H9 (cell line): ENCODE results near the gene ADARB2. TPM values are rescaled to one million over a fixed set of nuclear protein-coding genes. Genes with fewer than 3 reads are reported as not detected.

Source experiments
- DNase-seq: peaks from one replicate; pipeline ENCODE4 v3.0.0-alpha.2; 2017
- H2AFZ ChIP-seq: one replicate; pipeline ENCODE4 v1.6.1; 2013; ENCODE audit warnings: mild to moderate bottlenecking, low read length, control low read depth, moderate library complexity
- H2AK5ac ChIP-seq: 2 replicates; pipeline ENCODE4 v1.6.1; 2013; ENCODE audit warnings: low read length, control low read depth, mixed read lengths; ENCODE audit not compliant: insufficient read length
- H2BK120ac ChIP-seq: one replicate; pipeline ENCODE4 v1.6.1; 2013; ENCODE audit warnings: low read depth, mild to moderate bottlenecking, low read length, control low read depth, inconsistent platforms; ENCODE audit not compliant: poor library complexity, severe bottlenecking
- H2BK12ac ChIP-seq: 2 replicates; pipeline ENCODE4 v1.6.1; 2013; ENCODE audit warnings: low read length, control low read depth, mixed read lengths, low read depth; ENCODE audit not compliant: insufficient read length
- H2BK15ac ChIP-seq: 2 replicates; pipeline ENCODE4 v1.6.1; 2013; ENCODE audit warnings: low read depth, low read length, control low read depth
- H2BK20ac ChIP-seq: one replicate; pipeline ENCODE4 v1.6.1; 2013; ENCODE audit warnings: low read depth, mild to moderate bottlenecking, low read length, control low read depth, inconsistent platforms; ENCODE audit not compliant: poor library complexity, severe bottlenecking
- H2BK5ac ChIP-seq: 2 replicates; pipeline ENCODE4 v1.6.1; 2013; ENCODE audit warnings: low read length, control low read depth, mixed read lengths; ENCODE audit not compliant: insufficient read length
- H3K14ac ChIP-seq: 2 replicates; pipeline ENCODE4 v1.6.1; 2013; ENCODE audit warnings: low read length, control low read depth; ENCODE audit not compliant: insufficient read depth
- H3K18ac ChIP-seq: 2 replicates; pipeline ENCODE4 v1.6.1; 2013; ENCODE audit warnings: low read depth, mild to moderate bottlenecking, mixed read lengths, low read length, control low read depth; ENCODE audit not compliant: insufficient read length
- H3K23ac ChIP-seq: 2 replicates; pipeline ENCODE4 v1.6.1; 2013; ENCODE audit warnings: low read length, control low read depth, mixed read lengths, low read depth; ENCODE audit not compliant: insufficient read length
- H3K23me2 ChIP-seq: 2 replicates; pipeline ENCODE4 v1.6.1; 2013; ENCODE audit warnings: low read depth, mild to moderate bottlenecking, mixed read lengths, low read length, control low read depth; ENCODE audit not compliant: insufficient read length, poor library complexity, severe bottlenecking
- H3K27ac ChIP-seq: 2 replicates; pipeline ENCODE4 v1.5.1; 2013; ENCODE audit warnings: low read length, control low read depth, mixed read lengths, low read depth; ENCODE audit not compliant: insufficient read length
- H3K27me3 ChIP-seq: 2 replicates; pipeline ENCODE4 v1.6.1; 2013; ENCODE audit warnings: low read length, control low read depth, inconsistent platforms; ENCODE audit not compliant: insufficient read depth
- H3K4ac ChIP-seq: 2 replicates; pipeline ENCODE4 v1.6.1; 2013; ENCODE audit warnings: low read depth, mild to moderate bottlenecking, control low read depth, inconsistent platforms, low read length, moderate library complexity
- H3K4me1 ChIP-seq: 2 replicates; pipeline ENCODE4 v1.6.1; 2013; ENCODE audit warnings: low read length, control low read depth, inconsistent platforms; ENCODE audit not compliant: insufficient read depth
- H3K4me2 ChIP-seq: 2 replicates; pipeline ENCODE4 v1.6.1; 2013; ENCODE audit warnings: low read length, control low read depth, mixed read lengths; ENCODE audit not compliant: insufficient read length, insufficient read depth
- H3K56ac ChIP-seq: 2 replicates; pipeline ENCODE4 v1.6.1; 2013; ENCODE audit warnings: low read depth, mild to moderate bottlenecking, mixed read lengths, low read length, control low read depth; ENCODE audit not compliant: insufficient read length
- H3K79me1 ChIP-seq: 2 replicates; pipeline ENCODE4 v1.6.1; 2013; ENCODE audit warnings: low read depth, mild to moderate bottlenecking, moderate library complexity, low read length, control low read depth, inconsistent platforms; ENCODE audit not compliant: insufficient read depth, poor library complexity, severe bottlenecking
- H3K79me2 ChIP-seq: 2 replicates; pipeline ENCODE4 v1.6.1; 2013; ENCODE audit warnings: low read length, control low read depth, inconsistent platforms; ENCODE audit not compliant: insufficient read depth
- H3K9ac ChIP-seq: 2 replicates; pipeline ENCODE4 v1.6.1; 2013; ENCODE audit warnings: low read length, control low read depth, mixed read lengths; ENCODE audit not compliant: insufficient read length; ENCODE audit errors: extremely low read depth
- H3K9me3 ChIP-seq: one replicate; pipeline ENCODE4 v1.6.1; 2013; ENCODE audit warnings: low read depth, low read length, inconsistent platforms; ENCODE audit not compliant: control insufficient read depth
- H3T11ph ChIP-seq: one replicate; pipeline ENCODE4 v1.6.1; 2013; ENCODE audit warnings: mild to moderate bottlenecking, low read length, control low read depth, inconsistent platforms
- H4K20me1 ChIP-seq: one replicate; pipeline ENCODE4 v1.6.1; 2013; ENCODE audit not compliant: control insufficient read depth, insufficient read length, insufficient read depth
- H4K5ac ChIP-seq: 2 replicates; pipeline ENCODE4 v1.6.1; 2013; ENCODE audit warnings: low read depth, mild to moderate bottlenecking, mixed read lengths, low read length, control low read depth; ENCODE audit not compliant: insufficient read length
- H4K8ac ChIP-seq: replicated peaks from 2 replicates; pipeline ENCODE4 v1.6.1; 2013; ENCODE audit warnings: low read length, control low read depth, mixed read lengths, low read depth; ENCODE audit not compliant: insufficient read length
- H4K91ac ChIP-seq: 2 replicates; pipeline ENCODE4 v1.6.1; 2013; ENCODE audit warnings: low read depth, mild to moderate bottlenecking, moderate library complexity, mixed read lengths, low read length, control low read depth; ENCODE audit not compliant: insufficient read length
- H3K27ac Mint-ChIP-seq, 3 experiments: 2 replicates in 2 of 3; 3 replicates in 1 of 3; pipeline ENCODE4 v1.8.0; 2020 to 2021; ENCODE audit warnings: mixed read lengths in 3 of 3, mild to moderate bottlenecking in 1 of 3, moderate library complexity in 1 of 3
- H3K27me3 Mint-ChIP-seq: 2 replicates; pipeline ENCODE4 v1.8.0; 2021; ENCODE audit warnings: low read depth, mild to moderate bottlenecking, moderate library complexity, mixed read lengths
- H3K36me3 Mint-ChIP-seq, 3 experiments: 2 replicates in 2 of 3; 3 replicates in 1 of 3; pipeline ENCODE4 v1.8.0; 2020 to 2021; ENCODE audit warnings: low read depth in 3 of 3, mixed read lengths in 3 of 3; ENCODE audit not compliant: insufficient read depth in 1 of 3
- H3K4me1 Mint-ChIP-seq, 2 experiments: 2 replicates each; pipeline ENCODE4 v1.8.0; 2020; ENCODE audit warnings: mixed read lengths in 2 of 2
- H3K4me3 Mint-ChIP-seq, 2 experiments: 2 replicates in 1 of 2; 3 replicates in 1 of 2; pipeline ENCODE4 v1.8.0; 2020 to 2021; ENCODE audit warnings: mild to moderate bottlenecking in 2 of 2, mixed read lengths in 2 of 2, moderate library complexity in 1 of 2
- H3K9me3 Mint-ChIP-seq, 2 experiments: 2 replicates in 1 of 2; 3 replicates in 1 of 2; pipeline ENCODE4 v1.8.0; 2020; ENCODE audit warnings: mild to moderate bottlenecking in 2 of 2, mixed read lengths in 2 of 2, moderate library complexity in 1 of 2
- WGBS: extraction: QIAGEN DNeasy Blood & Tissue Kit; methylation state at CpG from one replicate; pipeline ENCODE4 v1.1.7; 2013; ENCODE audit warnings: missing lambda C conversion rate, low lambda C conversion rate, mixed read lengths; ENCODE audit not compliant: insufficient read length; ENCODE audit errors: extremely low coverage; 5-methylcytosine and 5-hydroxymethylcytosine counted together
- total RNA-seq: library from RNA; stranded (reverse); gene quantifications from 2 replicates; pipeline ENCODE4 v1.2.1, GENCODE V29; 2021
- TF ChIP-seq, protein P1 (sequence below): fragments of 200-600 bp; sonication (generic); conservative IDR thresholded peaks from 3 replicates; pipeline ENCODE4 v1.8.0; 2021; ENCODE audit warnings: antibody characterized with exemption, mild to moderate bottlenecking

ADARB2 gene
- total RNA-seq, 1 experiment from 2014 or later = 0.87 TPM

DNA sequence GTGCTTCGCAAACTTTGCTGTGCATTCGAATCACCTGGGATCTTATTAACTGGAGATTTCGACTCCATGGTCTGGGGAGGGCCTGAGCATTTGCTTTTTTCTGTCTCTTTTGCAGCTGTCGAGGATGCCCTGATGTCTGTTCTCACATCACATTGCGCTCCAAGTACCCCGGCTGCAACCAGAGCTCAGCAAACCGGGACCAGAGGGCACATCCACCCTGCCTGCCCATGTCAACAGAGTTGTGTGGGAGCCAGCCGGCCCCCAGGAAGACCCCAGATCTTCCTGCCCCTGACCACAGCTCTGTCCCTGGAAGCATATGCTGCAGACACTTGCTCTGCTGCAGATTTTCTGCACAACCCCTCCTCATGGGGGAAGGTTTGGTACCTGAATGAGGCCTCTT is 180.8 kb downstream of the ADARB2 start:
- DNase-seq = no peak
- Histone ChIP-seq H3K9me3 (no peaks in the 10 kb centered on the region), H3K27me3 (no peaks in the 10 kb centered on the region), H3K4me2 (no peak overlapping the region), H2BK20ac (no peak overlapping the region), H3K18ac (no peak overlapping the region), H2AK5ac (no peak overlapping the region), H2BK12ac (no peak overlapping the region), H2BK120ac (no peak overlapping the region), H3K14ac (no peak overlapping the region), H4K20me1 (no peaks in the 10 kb centered on the region), H3K4ac (no peak overlapping the region), H3K23ac (no peak overlapping the region), H2AFZ (no peak overlapping the region), H3K79me2 (no peaks in the 10 kb centered on the region), H4K5ac (no peak overlapping the region), H3K27ac (no peak overlapping the region), H4K8ac (no peak overlapping the region), H3K4me1 (no peaks in the 10 kb centered on the region), H3K23me2 (no peaks in the 10 kb centered on the region), H3K79me1 (no peaks in the 10 kb centered on the region), H4K91ac (no peak overlapping the region), H3T11ph (no peak overlapping the region), H3K9ac (no peak overlapping the region), H3K56ac (no peak overlapping the region), H2BK15ac (no peak overlapping the region), H2BK5ac (no peak overlapping the region)
- Mint-ChIP-seq H3K9me3 (no peaks in the 10 kb centered on the region), H3K4me1 (peaks cover 16 to 27% of the 10 kb centered on the region in 2 experiments), H3K36me3 (no peaks in the 10 kb centered on the region), H3K27me3 (peaks cover 12% of the 10 kb centered on the region; the same call in 1 of the 2 replicates), H3K4me3 (no peak overlapping the region), H3K27ac (no peak overlapping the region)
- TF ChIP-seq, protein P1, sequence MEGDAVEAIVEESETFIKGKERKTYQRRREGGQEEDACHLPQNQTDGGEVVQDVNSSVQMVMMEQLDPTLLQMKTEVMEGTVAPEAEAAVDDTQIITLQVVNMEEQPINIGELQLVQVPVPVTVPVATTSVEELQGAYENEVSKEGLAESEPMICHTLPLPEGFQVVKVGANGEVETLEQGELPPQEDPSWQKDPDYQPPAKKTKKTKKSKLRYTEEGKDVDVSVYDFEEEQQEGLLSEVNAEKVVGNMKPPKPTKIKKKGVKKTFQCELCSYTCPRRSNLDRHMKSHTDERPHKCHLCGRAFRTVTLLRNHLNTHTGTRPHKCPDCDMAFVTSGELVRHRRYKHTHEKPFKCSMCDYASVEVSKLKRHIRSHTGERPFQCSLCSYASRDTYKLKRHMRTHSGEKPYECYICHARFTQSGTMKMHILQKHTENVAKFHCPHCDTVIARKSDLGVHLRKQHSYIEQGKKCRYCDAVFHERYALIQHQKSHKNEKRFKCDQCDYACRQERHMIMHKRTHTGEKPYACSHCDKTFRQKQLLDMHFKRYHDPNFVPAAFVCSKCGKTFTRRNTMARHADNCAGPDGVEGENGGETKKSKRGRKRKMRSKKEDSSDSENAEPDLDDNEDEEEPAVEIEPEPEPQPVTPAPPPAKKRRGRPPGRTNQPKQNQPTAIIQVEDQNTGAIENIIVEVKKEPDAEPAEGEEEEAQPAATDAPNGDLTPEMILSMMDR = no peak
- no CpG with 5 or more reads among the region's 8 CpGs for WGBS
